ENCODE data around the gene KMT2B.

The KMT2B gene

GRCh38 chr19:35727053-35727955 lies 9.5 kb downstream of the KMT2B start:
- no peak overlapping the region for H3K4me3 ChIP-seq (ENCODE audit: low read depth, low read length)
- DNase-seq (ENCODE audit: low read depth) = no peak
- TF ChIP-seq CTCF (IDR thresholded peaks at IDR 0.05; ENCODE audit: control insufficient read depth, extremely low read depth, insufficient read depth) = no peak

- no peak overlapping the region for H3K4me3 ChIP-seq (ENCODE audit: low read depth, low read length)
- TF ChIP-seq CTCF (IDR thresholded peaks at IDR 0.05; ENCODE audit: control insufficient read depth, extremely low read depth, insufficient read depth) = no peak
- no peak for DNase-seq (ENCODE audit: low read depth)
These were observed 10.3 kb downstream of the KMT2B start for GRCh38 chr19:35727956-35728706.

- no peak for TF ChIP-seq CTCF (IDR thresholded peaks at IDR 0.05; ENCODE audit: control insufficient read depth, extremely low read depth, insufficient read depth)
- no peak for DNase-seq (ENCODE audit: low read depth)
These were observed 11.2 kb downstream of the KMT2B start for GRCh38 chr19:35729021-35729420.

GRCh38 chr19:35729763-35730162 lies 12.0 kb downstream of the KMT2B start:
- no peak overlapping the region for H3K4me3 ChIP-seq (ENCODE audit: low read depth, low read length)
- no peak for TF ChIP-seq CTCF (IDR thresholded peaks at IDR 0.05; ENCODE audit: control insufficient read depth, extremely low read depth, insufficient read depth)
- DNase-seq (ENCODE audit: low read depth) = no peak

More at GRCh38 chr19:35729021-35729420, 11.2 kb downstream of the KMT2B start:
- no peak overlapping the region for H3K4me3 ChIP-seq (ENCODE audit: low read depth, low read length)

DNA sequence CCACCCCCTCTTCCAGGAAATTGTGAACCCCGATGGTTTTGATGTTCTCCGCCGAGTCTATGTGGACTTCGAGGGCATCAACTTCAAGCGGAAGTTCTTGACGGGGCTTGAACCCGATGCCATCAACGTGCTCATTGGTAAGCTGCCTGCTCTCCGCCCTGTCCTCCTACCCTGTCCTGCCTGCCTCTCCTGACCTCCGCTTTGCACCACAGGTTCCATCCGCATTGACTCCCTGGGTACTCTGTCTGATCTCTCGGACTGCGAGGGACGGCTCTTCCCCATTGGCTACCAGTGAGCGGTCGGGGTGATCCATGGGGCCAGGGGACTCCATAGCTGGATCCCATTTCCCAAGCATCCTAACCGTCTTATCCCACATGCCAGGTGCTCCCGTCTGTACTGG lies 12.5 kb downstream of the KMT2B start:
- no peak for DNase-seq (ENCODE audit: low read depth)
- no peak for TF ChIP-seq CTCF (IDR thresholded peaks at IDR 0.05; ENCODE audit: control insufficient read depth, extremely low read depth, insufficient read depth)
- no peak overlapping the region for H3K4me3 ChIP-seq (ENCODE audit: low read depth, low read length)

DNA sequence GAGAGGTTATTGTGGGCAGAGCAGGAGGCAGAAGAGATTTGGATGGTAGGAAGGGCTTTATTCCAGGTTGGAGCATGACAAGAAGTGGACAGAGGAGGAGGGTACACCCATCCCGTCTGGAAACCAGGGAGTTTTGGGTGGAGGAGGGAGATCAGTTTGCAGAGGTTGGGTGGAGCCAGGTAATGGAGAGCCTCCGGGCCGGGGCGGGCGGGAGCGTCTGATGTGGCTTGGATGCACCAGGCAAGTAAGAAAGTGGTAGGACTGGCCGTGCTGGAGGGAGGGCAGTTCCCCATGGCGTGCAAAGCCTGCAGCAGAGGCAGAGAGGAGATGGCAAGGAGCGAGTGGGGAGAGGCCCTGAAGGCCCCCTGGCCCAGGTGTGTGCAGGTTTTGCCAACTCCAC lies 13.6 kb downstream of the KMT2B start:
- no peak for DNase-seq (ENCODE audit: low read depth)
- no peak for TF ChIP-seq CTCF (IDR thresholded peaks at IDR 0.05; ENCODE audit: control insufficient read depth, extremely low read depth, insufficient read depth)
- no peak overlapping the region for H3K4me3 ChIP-seq (ENCODE audit: low read depth, low read length)

All from LNCaP clone FGC (cell line).